ENCODE data around the gene NKAIN1.

- TF ChIP-seq POLR2A (IDR thresholded peaks at IDR 0.05) (no peak), CTCF (IDR thresholded peaks at IDR 0.05) (no peak)
Observed at GRCh38 chr1:31224068-31224467, 15.6 kb downstream of the NKAIN1 start.

Data from prostate gland (tissue), 2 donors.